ENCODE data around the gene ENTPD2.
A peak's percentile ranks its signal among the peaks of the same experiment; 100 is the strongest.
"Not testable (repeated sequence)": the region's sequence is repeated elsewhere in the genome, so short reads cannot be mapped to it uniquely, and the experiment has no call there.

Gene ENTPD2

DNA sequence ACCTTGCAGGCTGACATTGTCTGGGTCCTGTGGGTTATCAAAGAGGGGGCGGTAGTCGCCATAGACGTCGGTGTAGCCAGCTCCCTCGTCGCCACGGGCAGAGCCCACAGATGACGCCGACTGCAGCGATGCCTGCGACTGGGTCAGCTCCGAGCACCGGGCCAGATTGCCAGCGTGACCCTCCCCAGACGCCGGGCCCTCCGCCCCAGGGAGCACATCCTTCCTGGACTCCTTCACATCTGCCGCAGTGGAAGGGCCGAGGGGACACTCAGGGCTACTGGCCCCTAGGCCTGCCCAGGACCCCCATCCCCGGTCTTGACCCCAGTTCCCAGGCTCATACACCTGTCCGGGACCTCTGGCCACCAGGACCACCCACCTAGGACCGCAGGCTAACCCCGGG, 39.7 kb downstream of the ENTPD2 start:
- DNase-seq = no peak

DNA sequence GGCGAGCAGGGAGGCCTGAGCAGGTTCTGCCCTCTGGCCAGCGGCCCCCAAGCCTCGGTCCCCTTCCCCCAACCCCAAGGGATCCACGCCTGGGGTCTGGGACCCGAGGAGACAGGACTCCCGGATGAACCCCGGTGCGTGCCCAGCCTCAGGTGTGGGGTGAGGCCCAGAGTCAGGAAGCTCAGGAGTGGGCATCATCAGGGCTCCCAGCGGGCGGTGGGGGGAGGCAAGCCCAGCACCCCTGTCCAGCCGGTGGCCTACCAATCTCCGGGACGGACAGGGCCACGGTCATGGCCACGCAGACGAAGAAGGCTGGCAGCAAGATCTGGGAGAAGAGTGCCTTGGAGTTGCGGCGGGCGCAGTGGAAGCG, 40.3 kb downstream of the ENTPD2 start:
- no peak for DNase-seq

DNA sequence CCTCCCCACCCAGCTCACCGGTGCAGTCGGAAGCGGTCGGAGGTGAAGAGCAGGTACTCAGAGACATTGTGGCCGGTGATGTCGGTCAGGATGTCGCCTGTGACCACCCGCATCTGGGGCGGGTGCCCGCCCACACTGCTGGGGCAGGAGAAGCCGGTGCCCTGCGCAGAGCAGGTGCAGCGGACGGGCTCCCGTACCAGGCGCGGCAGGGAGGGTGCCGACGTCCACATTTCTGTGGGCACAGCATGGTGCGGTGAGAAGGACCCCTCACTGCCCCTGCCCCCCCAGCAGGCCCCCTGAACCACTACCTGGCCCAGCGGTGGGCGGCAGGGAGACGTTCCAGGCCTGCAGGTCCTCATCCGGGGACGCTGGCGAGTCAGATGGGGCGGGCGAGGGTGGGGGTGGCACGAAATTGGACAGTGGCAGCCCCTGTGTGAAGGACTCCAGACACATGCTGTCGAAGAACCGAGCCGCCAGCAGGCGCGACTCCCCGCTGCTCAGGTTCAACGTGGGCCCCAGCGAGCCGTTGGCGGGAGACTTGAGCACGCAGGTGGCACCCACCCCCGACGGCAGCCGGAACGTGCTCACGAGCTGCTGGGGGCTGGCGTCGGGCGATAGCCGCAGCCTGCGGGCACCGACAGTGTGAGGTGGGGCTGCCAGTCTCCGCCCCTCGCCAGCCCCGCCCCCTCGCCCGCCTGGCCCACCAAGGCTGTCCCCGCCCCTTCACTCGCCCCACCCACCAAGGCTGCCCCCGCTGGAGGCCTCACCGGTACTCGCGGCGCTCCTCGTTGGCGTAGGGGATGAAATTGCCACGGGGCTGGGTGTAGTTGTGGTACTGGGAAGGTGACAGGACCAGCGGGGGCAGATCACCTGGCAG, 40.9 kb downstream of the ENTPD2 start:
- no peak for DNase-seq

DNA sequence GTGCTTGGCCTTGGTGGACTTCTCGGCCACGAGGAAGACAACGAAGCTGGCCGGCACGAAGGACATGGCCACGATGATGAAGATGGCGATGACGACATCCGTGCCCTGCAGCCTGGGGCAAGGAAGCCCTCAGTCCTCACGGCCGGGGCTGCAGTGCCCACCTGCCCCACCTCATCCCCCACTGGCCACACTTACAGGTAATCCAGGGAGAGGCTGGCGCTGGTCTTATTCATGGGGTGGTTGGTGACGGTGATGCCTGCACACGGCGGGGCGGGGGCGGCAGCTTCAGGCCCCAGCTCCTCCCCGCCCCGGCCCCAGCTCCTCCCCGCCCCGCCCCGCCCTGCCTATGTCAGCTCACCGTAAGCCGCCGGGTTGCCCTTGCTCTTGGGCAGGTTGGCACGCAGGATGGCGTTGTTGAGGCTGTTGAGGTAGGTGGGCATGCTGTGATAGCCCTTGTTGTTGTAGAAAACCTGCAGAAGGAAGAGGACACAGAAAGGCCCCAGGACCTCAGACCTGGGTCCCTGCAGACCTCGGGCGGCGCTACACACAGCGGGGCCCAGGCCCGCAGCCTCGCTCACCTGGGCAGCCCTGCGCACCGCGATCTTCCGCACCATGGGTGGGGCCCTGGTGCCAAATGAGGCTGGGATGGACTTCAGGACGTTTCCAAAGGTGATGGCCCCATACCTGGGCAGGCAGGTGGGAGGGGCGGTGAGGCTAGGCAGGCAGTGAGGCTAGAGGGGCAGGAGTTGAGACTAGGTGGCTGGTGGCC, 41.8 kb downstream of the ENTPD2 start:
- DNase-seq = no peak

DNA sequence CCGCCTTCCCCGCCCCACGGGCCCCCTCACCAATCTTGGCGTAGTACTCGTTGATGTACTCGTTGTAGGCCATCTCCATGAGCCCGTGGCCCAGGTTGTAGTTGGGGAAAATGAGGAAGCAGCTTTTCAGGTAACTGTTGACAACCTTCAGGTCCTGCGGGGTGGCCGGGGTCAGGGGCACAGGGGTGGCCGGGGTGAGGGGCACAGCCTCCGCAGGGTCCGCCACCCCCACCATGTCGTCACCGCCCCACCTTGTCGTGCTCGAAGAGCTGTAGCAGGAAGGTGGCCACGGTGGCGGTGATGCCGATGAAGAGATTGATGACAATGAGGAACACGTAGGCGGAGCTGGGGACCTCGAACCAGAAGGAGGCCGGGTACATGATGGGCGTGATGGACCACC, 42.7 kb downstream of the ENTPD2 start:
- no peak for DNase-seq

DNA sequence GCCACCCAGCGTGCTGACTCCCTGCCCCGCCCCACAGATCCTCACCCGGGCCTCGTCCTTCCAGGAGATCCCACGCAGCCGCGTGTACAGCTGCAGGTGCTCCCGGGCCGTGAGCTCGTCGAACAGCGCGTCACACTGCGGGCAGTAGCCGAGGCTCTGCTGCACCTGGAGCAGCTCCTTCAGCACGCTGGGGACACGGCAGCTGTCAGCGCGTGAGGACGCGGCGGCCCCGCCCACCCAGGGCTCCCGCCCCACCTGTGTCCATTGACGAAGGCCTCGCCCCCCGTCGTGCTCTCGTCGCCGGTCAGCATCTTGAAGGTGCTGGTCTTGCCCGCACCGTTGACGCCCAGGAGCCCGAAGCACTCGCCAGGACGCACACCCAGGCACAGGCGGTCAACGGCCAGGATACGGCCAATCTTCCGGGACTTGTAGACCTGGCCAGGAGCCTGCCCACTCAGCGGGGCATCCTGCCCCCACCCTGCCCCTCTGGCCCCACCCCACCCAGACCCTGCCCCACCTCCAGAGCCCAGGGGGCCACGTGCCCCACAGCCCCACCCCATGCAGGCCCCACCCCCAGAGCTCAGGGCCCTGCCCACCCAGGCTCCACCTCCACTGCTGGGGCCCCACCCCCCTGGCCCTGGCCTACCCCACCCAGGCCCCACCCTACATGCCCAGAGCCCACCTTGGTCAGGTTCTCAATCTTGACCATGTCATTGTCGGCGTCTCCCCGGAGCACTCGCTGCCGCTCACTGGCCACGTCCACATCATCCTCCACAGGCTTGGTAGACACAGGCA, 43.7 kb downstream of the ENTPD2 start:
- DNase-seq = no peak

DNA sequence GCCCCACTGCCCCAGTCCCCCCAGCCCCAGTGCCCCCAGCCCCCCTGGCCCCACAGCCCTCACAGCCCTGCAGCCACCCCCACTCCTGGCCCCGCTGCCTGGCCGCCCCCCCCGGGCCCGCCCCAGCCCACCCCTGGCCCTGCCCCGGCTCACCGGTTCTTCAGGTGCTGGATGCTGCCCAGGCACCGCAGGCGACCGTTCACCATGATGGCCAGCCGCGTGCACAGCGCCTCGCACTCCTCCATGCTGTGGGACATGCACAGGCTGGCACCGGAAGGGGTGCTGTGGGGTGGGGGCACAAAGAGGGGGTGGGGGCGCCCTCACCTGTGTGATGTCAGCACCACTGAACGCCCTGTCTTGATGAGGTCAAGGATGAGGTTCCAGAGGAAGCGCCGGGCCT, 44.6 kb downstream of the ENTPD2 start:
- DNase-seq = no peak

DNA sequence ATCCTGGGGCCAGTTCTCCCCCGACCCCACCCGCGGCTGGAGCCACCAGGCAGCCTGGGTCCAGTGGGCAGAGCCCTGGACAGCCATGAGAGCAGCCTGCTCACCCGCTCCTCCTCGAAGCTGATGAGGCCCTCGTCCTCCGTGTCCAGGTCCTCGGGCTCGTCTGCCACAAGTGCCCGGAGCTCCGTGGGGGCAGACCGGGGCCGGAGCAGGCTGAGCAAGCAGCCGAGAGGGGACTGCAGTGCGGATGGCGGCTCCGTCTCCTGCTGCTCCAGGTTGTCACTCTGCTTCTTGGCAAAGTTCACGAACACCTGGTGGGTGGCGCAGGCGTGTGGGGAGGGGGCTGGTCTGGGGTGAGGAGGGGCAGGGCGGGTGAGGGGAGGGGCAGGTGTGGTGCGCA, 45.5 kb downstream of the ENTPD2 start:
- DNase-seq = no peak

DNA sequence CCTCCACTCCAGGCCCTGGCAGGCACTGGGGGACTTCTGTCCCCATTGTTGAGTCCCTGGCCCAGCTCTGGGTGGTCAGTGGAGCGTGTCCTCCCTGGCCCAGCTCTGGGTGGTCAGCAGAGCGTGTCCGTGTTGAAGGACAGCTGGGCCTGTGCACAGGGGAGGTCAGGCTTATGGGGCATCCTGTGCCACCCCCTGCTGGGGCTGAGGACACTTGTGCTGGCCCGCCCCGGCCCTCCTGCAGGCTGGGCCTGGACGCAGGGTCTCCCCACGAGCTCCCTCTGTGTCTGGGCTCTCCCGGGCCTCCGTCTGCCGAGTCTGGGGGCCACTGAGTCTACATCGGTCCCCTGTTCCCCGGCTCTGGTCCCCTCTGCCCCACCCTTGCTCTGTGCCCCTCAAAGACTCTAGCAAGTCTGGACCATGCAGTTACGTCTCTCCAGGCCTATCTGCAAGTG, 46.0 kb downstream of the ENTPD2 start:
- no peak for DNase-seq

DNA sequence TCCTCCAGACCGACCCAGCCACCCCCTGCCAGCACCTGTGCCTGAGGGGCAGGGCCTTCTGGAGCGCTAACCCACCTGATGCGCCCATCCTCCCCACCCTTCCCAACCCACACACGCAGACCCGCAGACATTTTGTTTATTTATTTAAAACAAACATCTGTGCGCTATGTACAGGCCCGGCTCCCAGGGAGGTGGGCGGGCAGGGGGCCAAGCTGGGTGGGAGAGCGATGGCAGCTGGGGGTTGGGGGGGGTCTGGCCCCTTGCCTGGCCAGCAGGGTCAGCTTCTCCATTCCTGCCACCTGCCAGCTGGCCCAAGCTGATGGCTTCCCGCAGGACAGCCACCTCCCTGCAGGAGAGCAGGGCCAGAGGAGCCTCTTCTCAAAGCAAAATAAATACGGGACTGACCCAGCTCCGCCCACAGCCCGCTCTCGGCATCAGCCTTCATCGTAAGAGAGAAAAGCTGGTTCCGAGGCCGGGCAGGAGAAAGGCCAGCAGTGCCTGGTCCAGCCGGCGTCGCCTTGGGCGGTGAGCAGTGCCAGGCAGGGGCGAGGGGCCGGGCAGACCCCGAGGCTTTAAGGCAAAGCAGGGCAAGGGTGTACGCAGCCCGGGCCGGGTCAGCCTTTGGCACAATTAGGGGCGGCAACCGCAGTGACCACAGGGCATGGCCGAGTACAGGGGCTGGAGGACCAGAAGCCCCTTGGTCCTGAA, 46.6 kb downstream of the ENTPD2 start:
- no peak for DNase-seq

DNA sequence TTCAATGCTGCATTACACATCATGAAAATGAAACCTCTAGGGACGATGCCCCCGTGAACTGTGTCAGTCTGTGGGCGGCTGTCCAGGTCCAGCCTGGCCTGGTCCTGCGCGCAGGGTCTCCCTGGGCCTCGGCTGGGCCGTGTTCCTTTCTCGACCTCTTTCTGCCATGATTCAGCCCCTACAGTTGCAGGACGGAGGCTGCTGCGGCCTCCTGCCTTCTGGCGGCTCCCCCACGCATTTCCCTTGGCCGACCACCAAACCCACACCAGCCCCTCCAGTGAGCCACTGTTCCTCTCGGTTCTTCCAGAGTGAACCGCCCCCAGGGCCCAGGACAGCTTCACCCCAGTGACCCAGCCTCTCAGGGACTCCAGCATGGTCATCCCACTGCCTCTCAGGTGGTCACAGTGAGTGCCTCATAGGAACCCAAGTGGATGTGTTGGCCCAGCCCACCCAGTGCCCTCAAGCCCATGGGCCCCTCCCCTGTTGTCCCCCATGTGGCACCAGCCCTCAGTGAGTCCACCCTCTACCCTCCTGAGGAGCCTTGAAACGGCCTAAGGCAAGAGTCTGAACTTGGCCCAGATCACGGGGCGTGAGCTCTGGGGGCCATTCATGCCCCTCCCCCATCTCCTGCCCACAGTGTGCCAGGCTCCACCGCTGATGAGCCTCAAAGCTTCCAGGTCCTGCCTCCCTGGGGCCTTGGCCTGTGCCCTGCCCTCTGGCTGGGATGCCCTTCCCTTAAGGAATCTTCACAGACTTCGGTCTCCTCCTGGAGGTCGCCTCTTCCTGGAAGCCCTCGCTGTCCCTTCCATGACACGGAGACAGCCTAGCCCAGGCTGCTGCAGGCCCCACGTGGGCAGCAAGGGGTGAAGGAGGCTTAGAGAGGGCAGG, 47.5 kb downstream of the ENTPD2 start:
- DNase-seq = peak; percentile 23

DNA sequence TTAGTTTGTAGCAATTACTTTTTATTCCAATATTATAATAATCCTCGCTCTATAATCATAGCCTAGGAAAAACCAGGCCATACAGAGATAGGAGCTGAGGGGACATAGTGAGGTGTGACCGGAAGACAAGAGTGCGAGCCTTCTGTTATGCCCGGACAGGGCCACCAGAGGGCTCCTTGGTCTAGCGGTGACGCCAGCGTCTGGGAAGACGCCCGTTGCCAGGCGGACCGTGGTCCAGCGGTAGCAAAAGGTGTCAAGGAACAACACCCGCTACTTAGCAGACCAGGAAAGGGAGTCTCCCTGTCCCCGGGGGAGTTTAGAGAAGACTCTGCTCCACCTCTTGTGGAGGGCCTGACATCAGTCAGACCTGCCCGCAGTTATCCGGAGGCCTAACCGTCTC, 49.6 kb downstream of the ENTPD2 start:
- DNase-seq = not testable (repeated sequence)

DNA sequence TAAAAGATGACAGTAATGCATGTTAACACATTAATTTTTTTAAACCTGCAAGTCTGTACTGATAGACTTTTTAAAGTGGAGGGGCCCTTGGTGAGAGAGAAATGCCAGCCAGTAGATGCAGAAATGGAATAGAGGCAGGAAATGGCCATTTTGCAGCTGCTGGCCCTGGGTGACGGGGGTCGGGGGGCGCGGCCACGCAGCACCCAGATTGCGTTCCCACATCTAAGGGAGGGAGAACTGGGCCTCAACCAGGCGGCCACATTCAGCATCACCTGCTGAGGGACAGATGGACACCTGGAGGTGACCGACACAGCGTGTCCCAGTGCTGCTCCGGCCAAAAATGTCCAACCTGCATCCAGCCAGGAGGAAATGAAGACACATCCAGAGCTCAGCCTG, 51.2 kb downstream of the ENTPD2 start:
- DNase-seq = no peak

DNA sequence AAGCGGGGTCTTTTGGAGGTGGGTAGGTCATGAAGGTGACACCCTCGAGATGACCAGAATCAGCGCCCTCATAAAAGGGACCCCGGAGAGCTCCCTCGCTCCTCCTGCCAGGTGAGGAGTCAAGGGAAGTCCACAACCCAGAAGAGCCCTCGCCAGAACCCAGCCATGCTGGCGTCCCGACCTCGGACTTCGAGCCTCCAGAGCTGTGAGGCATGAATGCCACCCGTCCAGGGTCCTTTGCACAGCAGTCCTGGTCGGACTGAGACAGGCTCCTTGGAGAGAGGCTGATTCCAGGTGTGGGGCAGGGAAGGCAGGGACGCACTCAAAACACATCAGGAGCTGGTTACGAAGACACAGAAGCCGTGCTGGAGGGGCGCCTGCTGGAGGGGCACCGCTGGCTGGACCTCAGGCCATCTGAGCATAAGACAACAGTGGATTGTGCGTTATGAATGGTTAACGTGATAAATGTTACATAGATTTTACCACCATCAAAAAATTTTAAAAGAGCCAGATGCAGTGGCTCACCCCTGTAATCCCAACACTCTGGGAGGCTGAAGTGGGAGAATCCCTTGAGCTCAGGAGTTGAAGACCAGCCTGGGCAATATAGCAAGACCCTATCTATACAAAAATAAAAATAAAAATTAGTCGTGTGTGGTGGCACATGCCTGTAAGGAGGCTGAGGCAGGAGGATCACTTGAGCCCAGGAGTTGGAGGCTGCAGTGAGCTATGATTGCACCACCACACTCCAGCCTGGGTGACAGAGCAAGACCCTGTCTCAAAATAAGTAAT, 51.8 kb downstream of the ENTPD2 start:
- DNase-seq = no peak

DNA sequence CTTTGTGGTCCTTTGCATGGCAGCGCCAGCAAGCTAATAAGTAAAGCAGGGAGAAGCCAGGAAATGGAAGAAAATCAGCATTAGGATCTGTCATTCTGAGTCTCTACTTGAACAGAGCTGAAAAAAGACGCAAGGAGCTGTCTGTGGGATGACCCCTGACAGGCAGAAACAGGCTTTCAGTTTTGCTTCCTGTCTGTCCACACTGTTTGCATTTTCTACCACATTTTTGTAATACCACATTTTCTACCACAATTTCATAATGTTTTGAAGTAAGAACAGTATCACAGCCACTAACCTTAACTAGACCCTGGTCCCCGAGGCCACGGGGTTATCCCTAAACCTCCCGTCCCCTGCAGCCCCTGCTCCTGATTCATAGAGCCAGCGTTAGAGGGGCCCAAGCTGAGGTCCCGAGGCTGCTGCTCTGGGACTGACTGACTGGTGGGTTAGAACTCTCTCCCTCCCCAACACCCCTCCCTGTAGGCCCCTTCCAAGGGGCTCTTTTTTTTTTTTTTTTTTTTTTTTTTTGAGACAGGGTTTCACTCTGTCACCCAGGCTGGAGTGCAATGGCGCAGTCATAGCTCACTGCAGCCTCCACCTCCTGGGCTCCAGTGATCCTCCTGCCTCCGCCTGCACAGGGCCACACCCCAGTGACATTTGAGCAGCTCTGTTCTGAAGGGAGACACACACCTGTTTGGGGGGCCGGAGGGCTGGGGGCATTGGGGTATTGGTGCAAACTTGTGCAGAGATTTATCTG, 53.5 kb downstream of the ENTPD2 start:
- DNase-seq = peak; percentile 92
